Measurements from ENCODE around the gene ELOVL6. TPM values are rescaled to one million over a fixed set of nuclear protein-coding genes. Genes with fewer than 3 reads are reported as not detected.

Gene ELOVL6
- total RNA-seq, 5 donors from 2014 or later (not counting 1 experiment from before 2014, with no cell fraction given), result 1.1 to 2.9 (median 2.0) TPM

GRCh38 chr4:110012917-110013316 is 185.5 kb downstream of the ELOVL6 start:
- H3K9me3 ChIP-seq, result no peaks in the 10 kb centered on the region
- no peaks in the 10 kb centered on the region for H3K27me3 ChIP-seq (replicated peaks in 1 of 2; ENCODE audit: control insufficient read depth in 2 of 2, extremely low read depth in 1 of 2, insufficient read depth in 2 of 2, low read length in 1 of 2)
- no peaks in the 10 kb centered on the region for H3K4me1 ChIP-seq (ENCODE audit: control insufficient read depth in 1 of 2, extremely low read depth in 1 of 2, insufficient read depth in 2 of 2, low read length in 2 of 2)
- no peak overlapping the region for H3K27ac ChIP-seq (ENCODE audit: low read length)
- WGBS (ENCODE audit: insufficient coverage), result no CpG with 5 or more reads among the region's 1 CpG
- Mint-ChIP-seq H3K27ac (no peak overlapping the region), H3K9me3 (peaks cover 0 to 7% (median 2%) of the 10 kb centered on the region in 3 donors), H3K4me1 (peaks cover 0 to 3% (median 1%) of the 10 kb centered on the region in 3 donors), H3K27me3 (peaks cover 0 to 10% of the 10 kb centered on the region in 2 donors), H3K4me3 (no peak overlapping the region), H3K36me3 (no peaks in the 10 kb centered on the region)
- no peak overlapping the region for H3K4me3 ChIP-seq (ENCODE audit: control insufficient read depth in 1 of 2, extremely low read depth in 1 of 2, low read length in 1 of 2)
- POLR2A ChIA-PET, result interaction anchor here in 1 of 2 donors (0.6 kb wide), 1 partner anchor 1297 kb away, joined by 3 read pairs; no protein-coding TSS in a partner anchor
- ATAC-seq (replicated peaks in 1 of 4) (no peak), DNase-seq (no peak)
- CTCF ChIA-PET, result interaction anchor here (1.1 to 1.3 kb wide), 2 partner anchors 496 to 504 kb away, joined by 3 to 4 read pairs; no protein-coding TSS in a partner anchor
- no peaks in the 10 kb centered on the region for H3K36me3 ChIP-seq (ENCODE audit: control insufficient read depth in 2 of 2, extremely low read depth in 1 of 2, insufficient read depth in 1 of 2, low read length in 1 of 2)

GRCh38 chr4:110010797-110011196 is 187.6 kb downstream of the ELOVL6 start:
- H3K9me3 Mint-ChIP-seq, result no peaks in the 10 kb centered on the region
- Histone ChIP-seq H3K4me1 (ENCODE audit: control insufficient read depth in 1 of 2, extremely low read depth in 1 of 2, insufficient read depth in 2 of 2, low read length in 2 of 2) (no peaks in the 10 kb centered on the region), H3K4me3 (ENCODE audit: control insufficient read depth in 1 of 2, extremely low read depth in 1 of 2, low read length in 1 of 2) (no peak overlapping the region), H3K36me3 (ENCODE audit: control insufficient read depth in 2 of 2, extremely low read depth in 1 of 2, insufficient read depth in 1 of 2, low read length in 1 of 2) (no peaks in the 10 kb centered on the region), H3K9me3 (no peaks in the 10 kb centered on the region), H3K27me3 (replicated peaks in 1 of 2; ENCODE audit: control insufficient read depth in 2 of 2, extremely low read depth in 1 of 2, insufficient read depth in 2 of 2, low read length in 1 of 2) (no peaks in the 10 kb centered on the region), H3K27ac (ENCODE audit: low read length) (no peak overlapping the region)
- H3K27me3 Mint-ChIP-seq, result peaks cover 0 to 10% of the 10 kb centered on the region in 2 donors
- peaks cover 0 to 4% (median 3%) of the 10 kb centered on the region in 3 donors for H3K4me1 Mint-ChIP-seq
- ChIA-PET POLR2A (no interaction called here), CTCF (interaction anchor here (0.6 to 3.6 kb wide), 3 partner anchors 303 to 506 kb away, joined by 3 to 17 read pairs (median 7); no protein-coding TSS in a partner anchor)
- WGBS (ENCODE audit: insufficient coverage), result no CpG with 5 or more reads among the region's 4 CpGs
- ATAC-seq (replicated peaks in 1 of 4) (no peak), DNase-seq (no peak)
- H3K36me3 Mint-ChIP-seq, result no peaks in the 10 kb centered on the region
- H3K4me3 Mint-ChIP-seq, result no peak overlapping the region
- H3K27ac Mint-ChIP-seq, result no peak overlapping the region

- Histone ChIP-seq H3K4me1 (ENCODE audit: control insufficient read depth in 1 of 2, extremely low read depth in 1 of 2, insufficient read depth in 2 of 2, low read length in 2 of 2) (no peaks in the 10 kb centered on the region), H3K4me3 (ENCODE audit: control insufficient read depth in 1 of 2, extremely low read depth in 1 of 2, low read length in 1 of 2) (no peak overlapping the region), H3K36me3 (ENCODE audit: control insufficient read depth in 2 of 2, extremely low read depth in 1 of 2, insufficient read depth in 1 of 2, low read length in 1 of 2) (no peaks in the 10 kb centered on the region), H3K27ac (ENCODE audit: low read length) (no peak overlapping the region), H3K9me3 (no peaks in the 10 kb centered on the region), H3K27me3 (replicated peaks in 1 of 2; ENCODE audit: control insufficient read depth in 2 of 2, extremely low read depth in 1 of 2, insufficient read depth in 2 of 2, low read length in 1 of 2) (no peaks in the 10 kb centered on the region)
- H3K4me3 Mint-ChIP-seq, result no peak overlapping the region
- ChIA-PET POLR2A (no interaction called here), CTCF (interaction anchor here (0.5 to 3.6 kb wide), 17 partner anchors 8 to 1048 kb away, joined by 3 to 17 read pairs (median 4); no protein-coding TSS in a partner anchor)
- H3K27ac Mint-ChIP-seq, result no peak overlapping the region
- H3K27me3 Mint-ChIP-seq, result peaks cover 0 to 10% of the 10 kb centered on the region in 2 donors
- DNase-seq (no peak), ATAC-seq (replicated peaks in 1 of 4) (no peak)
- H3K4me1 Mint-ChIP-seq, result peaks cover 0 to 4% (median 3%) of the 10 kb centered on the region in 3 donors
- no peaks in the 10 kb centered on the region for H3K36me3 Mint-ChIP-seq
- whole genome bisulfite sequencing (ENCODE audit: insufficient coverage), result no CpG with 5 or more reads among the region's 2 CpGs
- H3K9me3 Mint-ChIP-seq, result no peaks in the 10 kb centered on the region
These were observed 188.9 kb downstream of the ELOVL6 start for GRCh38 chr4:110009550-110009949.

DNA sequence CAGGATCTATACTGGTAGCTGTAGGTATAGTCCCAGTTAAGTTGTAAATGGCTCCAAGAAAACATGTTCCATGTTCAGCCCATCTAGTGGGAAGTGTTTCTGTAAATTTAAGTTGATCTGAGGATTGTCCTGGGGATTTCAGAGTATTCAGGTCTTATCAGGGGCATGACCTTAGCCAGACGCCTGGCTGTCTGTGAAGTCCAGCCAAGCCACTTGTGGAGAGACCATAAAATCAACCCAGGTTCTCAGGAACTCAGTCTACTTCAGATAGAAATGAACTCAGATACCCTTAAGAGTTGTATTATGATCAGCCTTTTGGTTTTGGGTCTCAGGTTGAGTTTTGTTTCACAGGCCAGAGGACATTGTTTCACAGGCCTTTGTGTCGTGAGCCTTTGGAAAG is 189.9 kb downstream of the ELOVL6 start:
- H3K36me3 Mint-ChIP-seq, result no peaks in the 10 kb centered on the region
- Histone ChIP-seq H3K4me1 (ENCODE audit: control insufficient read depth in 1 of 2, extremely low read depth in 1 of 2, insufficient read depth in 2 of 2, low read length in 2 of 2) (no peaks in the 10 kb centered on the region), H3K4me3 (ENCODE audit: control insufficient read depth in 1 of 2, extremely low read depth in 1 of 2, low read length in 1 of 2) (no peak overlapping the region), H3K27ac (ENCODE audit: low read length) (no peak overlapping the region), H3K36me3 (ENCODE audit: control insufficient read depth in 2 of 2, extremely low read depth in 1 of 2, insufficient read depth in 1 of 2, low read length in 1 of 2) (no peaks in the 10 kb centered on the region), H3K9me3 (no peaks in the 10 kb centered on the region), H3K27me3 (replicated peaks in 1 of 2; ENCODE audit: control insufficient read depth in 2 of 2, extremely low read depth in 1 of 2, insufficient read depth in 2 of 2, low read length in 1 of 2) (no peaks in the 10 kb centered on the region)
- H3K27ac Mint-ChIP-seq, result no peak overlapping the region
- H3K27me3 Mint-ChIP-seq, result peaks cover 0 to 10% of the 10 kb centered on the region in 2 donors
- no CpG with 5 or more reads among the region's 2 CpGs for WGBS (ENCODE audit: insufficient coverage)
- ChIA-PET CTCF (interaction anchor here (1.0 to 3.7 kb wide), 9 partner anchors 10 to 510 kb away, joined by 3 to 80 read pairs (median 5); no protein-coding TSS in a partner anchor), POLR2A (interaction anchor here in 1 of 2 donors (1.0 kb wide), 1 partner anchor 12 kb away, joined by 3 read pairs; no protein-coding TSS in a partner anchor)
- peaks cover 0 to 4% (median 3%) of the 10 kb centered on the region in 3 donors for H3K4me1 Mint-ChIP-seq
- no peaks in the 10 kb centered on the region for H3K9me3 Mint-ChIP-seq
- no peak for ATAC-seq (replicated peaks in 1 of 4)
- no peak for DNase-seq
- no peak overlapping the region for H3K4me3 Mint-ChIP-seq

- WGBS (ENCODE audit: insufficient coverage), result 94% methylated on average over 3 of the region's 3 CpGs
- peaks cover 0 to 6% (median 4%) of the 10 kb centered on the region in 3 donors for H3K4me1 Mint-ChIP-seq
- ATAC-seq (replicated peaks in 1 of 4) (no peak), DNase-seq (no peak)
- no peaks in the 10 kb centered on the region for H3K36me3 ChIP-seq (ENCODE audit: control insufficient read depth in 2 of 2, extremely low read depth in 1 of 2, insufficient read depth in 1 of 2, low read length in 1 of 2)
- ChIA-PET POLR2A (no interaction called here), CTCF (interaction anchor here (0.8 to 4.3 kb wide), 8 partner anchors 9 to 510 kb away, joined by 3 to 80 read pairs (median 18); no protein-coding TSS in a partner anchor)
- H3K27me3 Mint-ChIP-seq, result peaks cover 0 to 5% of the 10 kb centered on the region in 2 donors
- H3K27me3 ChIP-seq (replicated peaks in 1 of 2; ENCODE audit: control insufficient read depth in 2 of 2, extremely low read depth in 1 of 2, insufficient read depth in 2 of 2, low read length in 1 of 2), result no peaks in the 10 kb centered on the region
- no peak overlapping the region for H3K4me3 Mint-ChIP-seq
- no peaks in the 10 kb centered on the region for H3K9me3 Mint-ChIP-seq
- no peaks in the 10 kb centered on the region for H3K9me3 ChIP-seq
- no peaks in the 10 kb centered on the region for H3K4me1 ChIP-seq (ENCODE audit: control insufficient read depth in 1 of 2, extremely low read depth in 1 of 2, insufficient read depth in 2 of 2, low read length in 2 of 2)
- H3K36me3 Mint-ChIP-seq, result no peaks in the 10 kb centered on the region
- H3K27ac Mint-ChIP-seq, result no peak overlapping the region
- no peak overlapping the region for H3K27ac ChIP-seq (ENCODE audit: low read length)
- no peak overlapping the region for H3K4me3 ChIP-seq (ENCODE audit: control insufficient read depth in 1 of 2, extremely low read depth in 1 of 2, low read length in 1 of 2)
These were observed 191.2 kb downstream of the ELOVL6 start for GRCh38 chr4:110007217-110007616.

- ChIA-PET CTCF (interaction anchor here (0.6 to 4.3 kb wide), 14 partner anchors 15 to 744 kb away, joined by 3 to 80 read pairs (median 7); no protein-coding TSS in a partner anchor), POLR2A (no interaction called here)
- Histone ChIP-seq H3K27me3 (replicated peaks in 1 of 2; ENCODE audit: control insufficient read depth in 2 of 2, extremely low read depth in 1 of 2, insufficient read depth in 2 of 2, low read length in 1 of 2) (no peaks in the 10 kb centered on the region), H3K9me3 (no peaks in the 10 kb centered on the region), H3K36me3 (ENCODE audit: control insufficient read depth in 2 of 2, extremely low read depth in 1 of 2, insufficient read depth in 1 of 2, low read length in 1 of 2) (no peaks in the 10 kb centered on the region), H3K4me3 (ENCODE audit: control insufficient read depth in 1 of 2, extremely low read depth in 1 of 2, low read length in 1 of 2) (no peak overlapping the region), H3K27ac (ENCODE audit: low read length) (no peak overlapping the region), H3K4me1 (ENCODE audit: control insufficient read depth in 1 of 2, extremely low read depth in 1 of 2, insufficient read depth in 2 of 2, low read length in 2 of 2) (no peaks in the 10 kb centered on the region)
- no peak overlapping the region for H3K27ac Mint-ChIP-seq
- H3K9me3 Mint-ChIP-seq, result no peaks in the 10 kb centered on the region
- peaks cover 0 to 10% (median 4%) of the 10 kb centered on the region in 3 donors for H3K4me1 Mint-ChIP-seq
- peak in 3 of 35 experiments; percentile 12 to 78 (median 15) for DNase-seq
- H3K36me3 Mint-ChIP-seq, result no peaks in the 10 kb centered on the region
- WGBS (ENCODE audit: insufficient coverage), result no CpG with 5 or more reads among the region's 1 CpG
- no peaks in the 10 kb centered on the region for H3K27me3 Mint-ChIP-seq
- ATAC-seq (replicated peaks in 1 of 4), result peak in 1 of 4 experiments; percentile 69
- no peak overlapping the region for H3K4me3 Mint-ChIP-seq
These were observed 192.9 kb downstream of the ELOVL6 start for GRCh38 chr4:110005461-110006056.

Measured in T-cell (primary cell).